H1 (cell line): ENCODE measurements around the gene ZNF691. TPM values are rescaled to one million over a fixed set of nuclear protein-coding genes. Genes with fewer than 3 reads are reported as not detected.

Experiments used
- CTCF ChIA-PET: fragments of 300-600 bp; sonication (Branson Sonifier 250); formaldehyde crosslinking; loops from one replicate; lab custom pipeline; 2021; ENCODE audit not compliant: partially characterized antibody; lab: Charles Lee
- POLR2A ChIA-PET: fragments of 300-600 bp; sonication (Branson Sonifier 250); formaldehyde crosslinking; loops from one replicate; lab custom pipeline; 2021; ENCODE audit warnings: inconsistent platforms; ENCODE audit not compliant: partially characterized antibody; lab: Charles Lee
- DNase-seq, 2 experiments: peaks; one replicate each; pipeline versions ENCODE4 v3.0.0 to v3.0.0-alpha.2; 2010 to 2022; ENCODE audit warnings: low spot score in 2 of 2, low read depth in 1 of 2, mixed read lengths in 1 of 2
- FAIRE-seq: peaks from 2 replicates; lab custom pipeline; 2011; peaks lifted over from hg19 to GRCh38; lab: Jason Lieb, UNC
- H2AFZ ChIP-seq: 2 replicates; pipeline ENCODE4 v1.8.1; 2012; ENCODE audit warnings: low read length, inconsistent platforms
- H2AK5ac ChIP-seq: 2 replicates; pipeline ENCODE4 v1.6.1; 2013; ENCODE audit warnings: low read depth, low read length
- H2BK120ac ChIP-seq: replicated peaks from 2 replicates; pipeline ENCODE3; 2013; ENCODE audit warnings: low read depth, low read length, inconsistent platforms
- H2BK12ac ChIP-seq: 2 replicates; pipeline ENCODE4 v1.6.1; 2013; ENCODE audit warnings: low read depth, low read length
- H2BK15ac ChIP-seq: 2 replicates; pipeline ENCODE4 v1.6.1; 2013; ENCODE audit warnings: low read length
- H2BK20ac ChIP-seq: 2 replicates; pipeline ENCODE4 v1.6.1; 2013; ENCODE audit warnings: low read length
- H2BK5ac ChIP-seq: 2 replicates; pipeline ENCODE4 v1.6.1; 2013; ENCODE audit warnings: low read depth, low read length
- H3K14ac ChIP-seq: 2 replicates; pipeline ENCODE4 v1.6.1; 2013; ENCODE audit warnings: inconsistent platforms; ENCODE audit not compliant: insufficient read length
- H3K18ac ChIP-seq: 2 replicates; pipeline ENCODE4 v1.6.1; 2013; ENCODE audit warnings: low read length; ENCODE audit errors: extremely low read depth
- H3K23ac ChIP-seq: 2 replicates; pipeline ENCODE4 v1.6.1; 2013; ENCODE audit warnings: inconsistent platforms; ENCODE audit not compliant: insufficient read length
- H3K23me2 ChIP-seq: 2 replicates; pipeline ENCODE4 v1.6.1; 2013; ENCODE audit warnings: low read depth, low read length
- H3K27ac ChIP-seq: 2 replicates; pipeline ENCODE4 v1.6.1; 2011; ENCODE audit warnings: low read depth, low read length, inconsistent platforms
- H3K27me3 ChIP-seq, 4 experiments: replicated peaks in 1 of 4; 1 replicate in 1 of 4; 2 replicates in 3 of 4; pipeline versions ENCODE4 v1.6.1 to v1.8.1; 2011 to 2013; ENCODE audit warnings: low read length in 3 of 4, mild to moderate bottlenecking in 3 of 4, inconsistent platforms in 2 of 4, mixed read lengths in 2 of 4, moderate library complexity in 1 of 4; ENCODE audit not compliant: control insufficient read depth in 3 of 4, insufficient read depth in 3 of 4; ENCODE audit errors: extremely low read depth in 1 of 4
- H3K36me3 ChIP-seq, 4 experiments: 2 replicates each; pipeline versions ENCODE4 v1.6.1 to v1.8.1; 2011 to 2013; ENCODE audit warnings: mild to moderate bottlenecking in 4 of 4, low read length in 3 of 4, moderate library complexity in 2 of 4, control low read depth in 1 of 4, inconsistent platforms in 1 of 4; ENCODE audit not compliant: insufficient read depth in 4 of 4, control insufficient read depth in 2 of 4
- H3K4ac ChIP-seq: replicated peaks from 2 replicates; pipeline ENCODE3; 2013; ENCODE audit warnings: low read length, low read depth, mixed read lengths, inconsistent platforms; ENCODE audit not compliant: insufficient read length
- H3K4me1 ChIP-seq, 4 experiments: replicated peaks in 1 of 4; 1 replicate in 1 of 4; 2 replicates in 3 of 4; pipeline versions ENCODE4 v1.6.1 to v1.8.1; 2011 to 2013; ENCODE audit warnings: low read length in 3 of 4, inconsistent platforms in 2 of 4, mixed read lengths in 1 of 4; ENCODE audit not compliant: insufficient read depth in 4 of 4, control insufficient read depth in 3 of 4
- H3K4me2 ChIP-seq, 2 experiments: 2 replicates each; pipeline versions ENCODE4 v1.6.1 to v1.8.1; 2011 to 2013; ENCODE audit warnings: low read depth in 2 of 2, low read length in 2 of 2, control low read depth in 1 of 2, inconsistent platforms in 1 of 2, mild to moderate bottlenecking in 1 of 2; ENCODE audit not compliant: insufficient read depth in 1 of 2
- H3K4me3 ChIP-seq, 4 experiments: fragments of 200-600, 300-600 bp in 1 of 4; sonication (generic), shearing (Covaris generic), sonication (Bioruptor Twin) in 1 of 4; 2 replicates each; pipeline versions ENCODE4 v1.5.1 to v1.8.1; 2011 to 2016; ENCODE audit warnings: low read length in 4 of 4, low read depth in 3 of 4, control low read depth in 2 of 4, inconsistent platforms in 2 of 4, mild to moderate bottlenecking in 2 of 4, mixed read lengths in 1 of 4, moderate library complexity in 1 of 4; ENCODE audit not compliant: insufficient read depth in 2 of 4; ENCODE audit errors: extremely low read depth in 1 of 4
- H3K56ac ChIP-seq: replicated peaks from 2 replicates; pipeline ENCODE3; 2013; ENCODE audit warnings: low read depth, mild to moderate bottlenecking, mixed read lengths, low read length, inconsistent platforms; ENCODE audit not compliant: insufficient read length
- H3K79me1 ChIP-seq: 2 replicates; pipeline ENCODE4 v1.6.1; 2013; ENCODE audit warnings: low read depth, low read length, control low read depth
- H3K79me2 ChIP-seq, 2 experiments: 2 replicates each; pipeline versions ENCODE4 v1.6.1 to v1.8.1; 2012 to 2013; ENCODE audit warnings: low read length in 2 of 2, mild to moderate bottlenecking in 2 of 2, inconsistent platforms in 1 of 2; ENCODE audit not compliant: insufficient read depth in 2 of 2, control insufficient read depth in 1 of 2
- H3K9ac ChIP-seq, 4 experiments: replicated peaks in 1 of 4; 1 replicate in 1 of 4; 2 replicates in 3 of 4; pipeline versions ENCODE4 v1.6.1 to v1.8.1; 2011 to 2013; ENCODE audit warnings: low read depth in 3 of 4, low read length in 3 of 4, control low read depth in 2 of 4, mild to moderate bottlenecking in 2 of 4, moderate library complexity in 2 of 4, inconsistent platforms in 1 of 4; ENCODE audit errors: extremely low read depth in 1 of 4
- H3K9me3 ChIP-seq, 2 experiments: 2 replicates each; pipeline versions ENCODE4 v1.6.1 to v1.8.1; 2012 to 2013; ENCODE audit warnings: mild to moderate bottlenecking in 2 of 2, moderate library complexity in 2 of 2, control low read depth in 1 of 2, inconsistent platforms in 1 of 2, low read depth in 1 of 2, low read length in 1 of 2, mixed read lengths in 1 of 2; ENCODE audit not compliant: insufficient read depth in 2 of 2
- H4K20me1 ChIP-seq, 2 experiments: replicated peaks in 1 of 2; 2 replicates each; pipeline versions ENCODE3 to v1.8.1; 2011 to 2013; ENCODE audit warnings: inconsistent platforms in 2 of 2, low read length in 2 of 2, mild to moderate bottlenecking in 1 of 2; ENCODE audit not compliant: insufficient read depth in 2 of 2, control insufficient read depth in 1 of 2
- H4K5ac ChIP-seq: 2 replicates; pipeline ENCODE4 v1.6.1; 2013; ENCODE audit warnings: low read length, low read depth, mixed read lengths, inconsistent platforms; ENCODE audit not compliant: insufficient read length
- H4K8ac ChIP-seq: 2 replicates; pipeline ENCODE4 v1.8.0; 2013; ENCODE audit warnings: mild to moderate bottlenecking, moderate library complexity, low read length, inconsistent platforms; ENCODE audit not compliant: insufficient read depth; ENCODE audit errors: extremely low read depth
- H4K91ac ChIP-seq: replicated peaks from 2 replicates; pipeline ENCODE3; 2013; ENCODE audit warnings: low read length, mixed read lengths, inconsistent platforms; ENCODE audit not compliant: insufficient read length
- HDAC6 ChIP-seq: IDR thresholded peaks from one replicate; pipeline ENCODE4 v1.7.1; 2012; ENCODE audit warnings: low read depth, mild to moderate bottlenecking, inconsistent platforms, low read length, moderate library complexity
- JUND ChIP-seq: IDR thresholded peaks from 2 replicates; pipeline ENCODE4 v1.6.1; 2011; ENCODE audit warnings: mild to moderate bottlenecking, improper control_type of control experiment, low read length
- WGBS, 2 experiments: shearing (Covaris generic) in 1 of 2; methylation state at CpG; one replicate each; pipeline versions ENCODE4 v1.1.6 to v1.1.7; 2013 to 2015; ENCODE audit warnings: low lambda C conversion rate in 2 of 2, mixed read lengths in 2 of 2, inconsistent platforms in 1 of 2, low coverage in 1 of 2, missing lambda C conversion rate in 1 of 2; ENCODE audit not compliant: insufficient replicate concordance in 2 of 2, insufficient coverage in 1 of 2, insufficient read length in 1 of 2; ENCODE audit errors: extremely low coverage in 1 of 2, missing lambda C conversion rate in 1 of 2; 5-methylcytosine and 5-hydroxymethylcytosine counted together
- polyA plus RNA-seq, 7 experiments: library from polyadenylated mRNA; depleted of rRNA in 3 of 7; stranded (reverse) in 5 of 7; unstranded in 2 of 7; fragments of >200 nt in 5 of 7; fragments of 200-250 nt in 2 of 7; gene quantifications; 1 replicate in 5 of 7; 2 replicates in 1 of 7; 4 replicates in 1 of 7; pipeline versions ENCODE4 v1.2.1 to v1.2.3, GENCODE V29; 2011 to 2013; ENCODE audit warnings: missing spikeins in 2 of 7, mixed read lengths in 2 of 7
- total RNA-seq: library from RNA; stranded (reverse); fragmentation: NEBNext Ultra II Directional; extraction: Animal tissue kit (Norgen Biotek cat#: 25700); gene quantifications from 2 replicates; pipeline ENCODE4 v1.2.1, GENCODE V29; 2021

Gene ZNF691
- total and polyA plus RNA-seq, 2 of the 8 experiments (the other 6 are each of a cell fraction or from before 2014, with no cell fraction given), result 19.5 TPM

GRCh38 chr1:42817440-42817767 lies 29.0 kb upstream of the ZNF691 start:
- Histone ChIP-seq H3K79me1 (no peaks in the 10 kb centered on the region; the same call in 1 of the 2 replicates), H3K56ac (no peak overlapping the region), H3K79me2 (no peaks in the 10 kb centered on the region), H2BK120ac (no peak overlapping the region), H3K4me1 (peaks cover 3 to 10% (median 5%) of the 10 kb centered on the region in 4 experiments; a peak in 6 of 7 replicates), H3K14ac (no peak overlapping the region), H3K27me3 (no peaks in the 10 kb centered on the region), H3K9me3 (no peaks in the 10 kb centered on the region), H3K27ac (no peak overlapping the region), H3K4me2 (peak overlapping the region; percentile 67 to 83; a peak in 3 of 4 replicates), H4K91ac (no peak overlapping the region), H2AFZ (no peak overlapping the region), H3K18ac (no peak overlapping the region), H4K8ac (no peak overlapping the region), H2AK5ac (no peak overlapping the region), H3K23me2 (peaks cover 6% of the 10 kb centered on the region; the same call in 1 of the 2 replicates), H3K9ac (no peak overlapping the region), H4K5ac (no peak overlapping the region), H3K4me3 (peak overlapping the region in 3 of 4 experiments; percentile 14 to 81 (median 17); a peak in 6 of 8 replicates), H3K23ac (no peak overlapping the region), H3K36me3 (no peaks in the 10 kb centered on the region; a peak in 1 of 8 replicates), H2BK15ac (no peak overlapping the region), H2BK12ac (no peak overlapping the region), H3K4ac (no peak overlapping the region), H4K20me1 (peaks cover 0 to 2% of the 10 kb centered on the region in 2 experiments), H2BK20ac (no peak overlapping the region), H2BK5ac (no peak overlapping the region)
- ChIA-PET POLR2A (interaction anchor here (0.8 to 3.8 kb wide), 7 partner anchors 8 to 110 kb away, joined by 3 to 17 read pairs (median 5); partner anchors contain the start of gene ZNF691), CTCF (interaction anchor here (0.7 to 1.1 kb wide), 3 partner anchors 11 to 348 kb away, joined by 3 read pairs; no protein-coding TSS in a partner anchor)
- no peak for TF ChIP-seq HDAC6
- TF ChIP-seq JUND, result no peak
- 10% methylated on average over 13 of the region's 13 CpGs; no CpG with 5 or more reads in 1 of the 2 experiments for WGBS, 2 experiments
- no peak for DNase-seq
- no peak for FAIRE-seq
